ENCODE measurements around the gene EPB41L4B.

The EPB41L4B gene

DNA sequence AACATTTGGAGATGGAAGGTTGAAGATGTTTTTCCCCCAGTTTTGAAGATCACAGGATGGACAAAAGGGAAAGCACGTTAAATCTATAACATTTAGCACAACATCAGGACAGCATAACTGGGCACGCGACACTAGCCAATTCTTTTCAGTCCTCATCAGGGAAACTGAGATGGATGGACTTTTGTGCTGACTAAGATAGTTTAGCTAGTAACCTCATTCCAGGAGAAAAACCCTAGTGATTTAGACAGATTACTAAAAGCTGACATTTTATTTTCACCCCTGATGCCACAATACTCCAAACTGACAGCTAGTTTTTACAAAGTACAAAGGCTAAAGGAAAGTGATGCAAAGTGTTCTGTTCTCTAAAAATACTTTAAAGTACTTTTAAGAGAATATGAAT is 53.3 kb downstream of the EPB41L4B start:
- DNase-seq, result no peak

DNA sequence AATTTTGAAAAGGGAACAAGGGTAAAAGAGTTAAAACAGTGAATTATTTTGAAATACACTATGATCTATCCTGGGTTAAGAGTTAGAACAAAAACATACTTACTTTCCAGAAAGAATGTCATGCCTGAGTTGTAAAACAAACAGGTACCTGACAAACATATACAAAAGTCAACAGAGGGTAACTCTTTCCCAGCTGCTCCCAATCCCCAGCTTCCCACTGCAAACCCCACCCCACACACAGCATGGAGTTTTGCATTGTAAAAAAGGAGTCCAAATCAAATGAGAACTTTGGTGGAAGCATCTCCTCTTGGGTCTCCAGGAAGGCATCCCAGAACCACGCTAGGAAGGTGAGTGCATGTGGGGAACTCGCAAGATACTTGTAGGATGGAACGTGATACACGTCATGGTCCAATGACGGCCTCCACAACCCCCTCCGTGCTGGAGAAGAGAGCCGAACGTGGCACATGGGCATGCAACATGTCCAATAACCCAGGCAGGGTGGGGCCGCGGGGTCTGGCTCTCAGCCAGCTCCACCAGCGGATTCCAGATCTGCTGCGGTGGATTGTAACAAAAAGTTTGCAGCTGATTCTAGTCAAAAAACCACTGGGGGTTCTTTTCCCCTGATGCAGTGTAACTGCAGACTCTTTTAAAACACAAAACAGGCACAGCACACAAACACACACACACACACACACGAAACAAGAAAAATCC is 55.8 kb downstream of the EPB41L4B start:
- no peak for DNase-seq

DNA sequence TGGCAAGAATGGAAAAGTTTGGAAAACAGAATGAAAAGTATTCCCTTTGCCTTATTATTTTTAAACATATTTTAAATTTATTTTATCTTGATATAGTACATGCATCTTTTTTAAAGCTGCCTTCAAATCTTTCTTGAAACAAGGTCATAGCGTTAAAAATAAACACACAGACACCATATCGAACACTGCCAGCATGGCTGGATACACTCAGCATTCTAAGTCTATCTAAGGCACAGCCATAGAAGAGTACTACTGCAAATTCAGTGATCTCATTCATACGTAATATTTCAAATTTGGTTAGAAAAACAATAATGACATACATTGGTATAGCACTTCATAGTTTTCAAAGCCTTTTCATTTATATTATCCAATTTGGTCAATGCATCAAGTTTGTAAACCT is 57.5 kb downstream of the EPB41L4B start:
- no peak for DNase-seq

DNA sequence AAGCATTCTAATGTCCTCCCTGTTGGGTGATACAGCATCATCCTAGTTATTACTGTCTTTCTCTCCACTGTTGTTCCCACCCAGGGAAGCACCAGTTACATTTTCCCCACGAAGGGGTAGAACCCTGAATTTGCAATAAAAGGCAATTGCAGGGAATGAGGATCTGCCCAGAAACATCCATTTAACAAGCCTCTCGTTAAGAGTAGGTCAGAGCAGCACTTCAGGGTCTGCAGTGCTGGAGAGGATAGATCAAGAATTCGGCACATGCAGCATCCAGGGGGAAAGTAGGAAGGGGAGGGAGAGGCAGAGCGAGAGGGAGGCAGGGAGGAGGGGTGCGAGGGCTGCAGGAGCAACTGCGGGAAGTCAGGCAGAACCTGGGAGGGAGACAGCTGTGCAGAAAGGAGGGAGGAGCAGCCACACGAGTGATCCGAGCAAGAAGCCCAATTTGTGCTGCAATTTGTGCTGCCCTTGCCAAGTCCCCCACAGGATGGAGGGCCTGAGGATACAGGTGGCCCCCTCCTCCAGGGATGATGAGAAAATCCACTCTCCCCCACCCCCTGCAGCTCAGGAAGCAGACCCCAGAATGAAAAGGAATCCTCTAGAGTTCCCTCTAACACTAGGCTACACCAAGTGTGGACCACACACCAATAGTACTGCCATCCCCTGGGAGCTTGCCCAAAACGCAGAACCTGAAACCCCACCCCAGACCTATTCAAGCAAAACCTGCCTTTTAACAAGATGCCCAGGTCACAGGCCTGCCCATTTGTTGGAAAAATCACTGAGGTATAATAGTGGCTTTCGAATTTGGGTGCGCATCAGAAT is 62.2 kb downstream of the EPB41L4B start:
- no peak for DNase-seq

DNA sequence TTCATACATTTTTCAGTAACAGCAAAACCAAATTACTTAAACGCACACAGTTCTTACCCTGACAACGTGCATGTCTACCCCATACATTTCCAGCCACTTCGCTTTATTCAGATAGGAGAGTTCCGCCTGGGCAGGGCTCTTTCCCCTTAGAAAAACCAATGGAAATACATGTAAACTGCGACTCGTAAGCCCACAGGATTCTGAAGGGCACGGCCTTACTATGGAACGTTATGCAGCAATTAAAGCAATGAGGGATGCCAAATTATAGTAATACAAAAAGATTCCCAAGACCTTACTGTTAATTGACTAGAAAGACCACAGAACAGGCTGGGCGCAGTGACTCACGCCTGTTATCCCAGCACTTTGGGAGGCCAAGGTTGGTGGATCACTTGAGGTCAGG is 64.5 kb downstream of the EPB41L4B start:
- no peak for DNase-seq

DNA sequence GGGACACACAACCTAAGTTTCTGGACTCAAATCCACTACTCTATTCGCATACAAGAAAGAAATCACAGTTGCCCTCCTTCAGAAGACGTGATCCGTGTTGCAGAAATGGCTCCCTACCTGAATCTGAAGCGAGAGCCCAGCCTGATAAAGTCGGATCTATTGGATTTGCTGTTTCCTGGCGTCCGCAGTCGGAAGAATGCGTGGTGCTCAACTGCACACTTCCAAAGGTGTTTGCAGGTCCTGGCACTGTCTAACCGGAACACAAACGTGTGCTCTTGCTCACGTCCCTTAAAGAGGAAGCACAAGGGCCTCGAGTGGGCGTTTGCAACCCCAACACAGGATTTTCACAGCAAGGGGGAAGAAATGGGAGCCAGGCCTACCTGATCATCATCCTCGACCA is 65.5 kb downstream of the EPB41L4B start:
- no peak for DNase-seq

DNA sequence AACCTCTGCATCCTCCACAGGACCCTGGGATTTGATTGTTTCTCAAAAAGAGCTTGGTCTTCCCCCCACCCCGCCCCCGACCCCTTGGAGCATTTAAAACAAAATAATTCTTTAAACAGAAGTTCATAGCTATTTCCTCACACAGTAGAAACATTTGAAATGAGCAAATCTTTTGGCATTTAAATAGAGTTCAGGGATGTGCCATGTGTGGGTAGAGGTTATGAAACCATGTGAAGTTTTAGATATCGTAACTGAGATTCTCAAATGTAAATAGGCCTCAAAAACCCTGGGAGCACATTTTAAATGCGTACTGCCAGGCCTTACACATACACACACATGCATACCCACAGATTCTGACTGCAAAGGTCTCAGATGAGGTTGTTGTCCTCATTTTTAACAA is 66.5 kb downstream of the EPB41L4B start:
- DNase-seq, result no peak

DNA sequence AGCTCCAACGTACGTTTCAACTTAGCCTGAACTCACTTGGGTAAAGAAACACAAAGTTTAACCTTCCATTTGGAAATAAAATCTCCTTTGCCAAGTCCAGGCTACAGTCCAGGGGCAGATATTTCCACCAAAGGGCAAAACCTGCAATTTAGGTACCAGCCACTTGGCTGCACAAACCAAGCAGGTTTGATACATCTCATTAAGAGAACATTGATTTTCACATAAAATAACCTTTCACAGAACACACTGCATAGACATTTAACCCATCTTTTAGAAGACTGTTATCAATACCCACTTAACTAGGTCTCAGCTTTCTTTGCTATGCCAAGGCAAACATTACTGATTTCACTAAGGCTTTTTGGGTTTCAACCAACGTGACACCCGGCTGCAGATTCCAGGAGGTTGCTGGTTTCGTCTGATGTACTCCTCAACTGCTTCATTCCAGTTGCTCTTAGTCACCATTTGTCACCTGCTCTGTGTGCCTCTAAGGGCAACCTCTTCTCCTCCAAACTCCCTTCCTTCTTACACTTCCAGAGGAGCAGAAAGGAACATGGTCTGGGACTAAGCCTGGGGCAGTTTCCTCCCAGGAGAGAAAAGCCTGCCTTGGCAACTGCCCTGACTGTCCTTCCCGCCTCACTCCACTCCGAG is 67.1 kb downstream of the EPB41L4B start:
- DNase-seq, result no peak

DNA sequence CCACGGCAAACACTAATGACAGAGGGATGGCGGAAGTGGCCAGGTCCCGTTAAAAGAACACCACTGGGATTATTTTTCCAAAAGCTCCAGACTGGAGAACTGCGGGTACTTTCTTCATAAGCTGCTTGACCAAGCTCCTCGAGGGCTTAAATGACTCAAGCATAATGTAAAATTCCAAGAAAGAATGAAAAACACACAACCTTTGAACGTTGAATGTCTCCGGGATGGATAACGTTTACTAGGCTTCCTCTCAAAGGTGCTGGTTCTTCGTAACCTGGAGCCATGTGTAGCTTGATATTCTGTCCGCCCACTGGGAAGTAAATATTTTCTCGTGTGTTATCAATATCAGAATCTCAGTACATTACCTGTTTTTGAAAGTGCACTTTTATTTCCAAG is 67.6 kb downstream of the EPB41L4B start:
- no peak for DNase-seq

DNA sequence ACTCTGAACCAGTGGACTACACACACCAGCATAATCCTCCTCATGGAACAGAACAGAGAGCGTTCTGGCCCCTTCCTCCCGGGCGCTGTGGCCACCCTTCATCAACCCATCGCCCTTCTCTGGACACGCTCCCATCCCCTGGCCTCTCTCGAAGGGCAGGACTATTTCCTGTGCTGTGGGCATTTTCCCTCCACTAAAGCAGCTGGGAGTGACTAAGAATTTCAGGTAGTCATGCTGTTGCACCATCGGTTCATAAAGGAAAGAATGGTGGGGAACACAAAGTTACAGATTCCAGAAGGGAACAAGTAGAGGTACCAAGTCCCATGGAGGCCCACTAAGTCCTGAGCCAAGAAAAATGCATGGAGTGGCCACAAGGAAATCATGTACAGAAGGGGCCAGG is 68.6 kb downstream of the EPB41L4B start:
- DNase-seq, result no peak

DNA sequence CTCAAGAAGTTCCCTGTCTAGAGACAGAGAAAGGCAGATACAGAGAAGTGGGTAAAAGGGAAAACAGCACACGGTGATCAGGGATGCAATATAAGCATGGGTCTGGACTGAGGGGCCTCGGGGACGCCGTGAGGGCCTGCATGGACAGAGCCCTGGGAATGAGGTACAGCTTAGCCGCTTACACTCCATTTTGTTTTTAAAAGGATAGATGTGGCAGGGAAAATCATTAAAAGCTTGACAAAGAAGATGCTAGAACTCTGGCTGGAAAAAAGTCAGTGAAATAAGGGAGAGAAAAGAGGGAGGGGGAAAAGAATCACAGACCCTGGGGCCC is 69.1 kb downstream of the EPB41L4B start:
- DNase-seq, result no peak

DNA sequence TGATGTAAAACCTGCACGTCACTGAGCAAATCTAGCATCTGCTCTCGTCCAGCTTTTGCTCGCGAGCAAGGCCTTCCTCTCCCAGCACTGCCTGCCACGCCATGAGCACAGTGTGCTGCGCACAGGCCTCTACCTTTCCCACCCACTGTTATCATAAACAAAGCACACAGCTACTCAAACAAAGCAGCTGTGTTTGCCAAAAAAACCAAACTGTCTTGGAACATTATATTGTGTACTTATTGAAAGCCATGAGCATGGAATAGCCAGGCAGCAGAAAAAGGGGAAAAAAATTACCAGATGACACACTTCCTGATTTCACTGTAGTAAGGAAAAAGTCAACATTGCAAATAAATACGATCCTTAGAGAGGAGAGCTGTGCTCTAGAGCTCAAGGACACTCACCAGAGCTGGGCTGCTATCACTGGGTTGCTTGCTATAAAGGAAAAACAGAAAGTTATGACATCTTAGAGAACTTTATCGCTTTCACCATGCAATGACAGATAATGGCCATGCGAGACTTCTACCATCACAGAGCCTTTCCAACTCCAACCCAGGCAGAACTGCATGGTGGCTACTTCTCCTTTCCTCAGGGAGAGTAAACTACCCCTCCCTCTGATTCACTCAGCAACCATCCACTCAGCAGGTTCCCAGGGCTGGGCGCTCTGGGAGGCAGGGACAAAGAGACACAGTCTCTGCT is 69.6 kb downstream of the EPB41L4B start:
- no peak for DNase-seq

DNA sequence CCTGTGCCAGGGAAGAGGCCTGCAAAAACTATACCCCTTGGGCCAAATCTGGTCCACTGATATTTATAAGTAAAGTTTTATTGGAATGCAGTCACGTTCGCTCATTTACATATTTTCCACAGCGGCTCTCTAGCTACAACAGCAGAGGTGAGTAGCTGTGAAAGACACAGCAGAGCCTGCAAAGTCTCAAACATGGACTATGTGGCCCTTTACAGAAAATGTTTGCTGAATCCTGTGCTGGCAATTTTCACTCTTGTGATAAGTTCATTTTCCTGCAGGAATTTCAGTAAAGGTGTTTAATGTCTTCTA is 70.1 kb downstream of the EPB41L4B start:
- no peak for DNase-seq

DNA sequence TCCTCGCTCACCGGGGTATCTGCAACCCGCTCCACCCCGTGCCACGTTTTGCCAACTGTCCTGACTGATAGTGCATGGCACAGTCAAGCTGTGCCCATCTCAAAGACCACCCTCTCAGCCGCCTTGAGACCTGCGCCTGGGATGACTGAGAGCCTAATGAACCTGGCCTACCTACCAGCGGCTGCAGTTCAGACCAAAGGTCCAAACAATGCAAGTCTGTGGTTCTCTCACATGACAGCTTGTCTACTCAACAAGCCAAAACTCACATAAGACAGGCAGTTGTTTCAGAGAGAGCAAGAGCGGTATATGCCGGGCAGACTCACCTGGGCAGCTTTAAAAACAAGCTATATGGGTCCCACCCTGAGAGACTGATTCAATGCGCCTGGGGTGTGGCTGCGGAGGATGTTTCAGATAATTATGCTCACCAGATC is 70.5 kb downstream of the EPB41L4B start:
- DNase-seq, result no peak

DNA sequence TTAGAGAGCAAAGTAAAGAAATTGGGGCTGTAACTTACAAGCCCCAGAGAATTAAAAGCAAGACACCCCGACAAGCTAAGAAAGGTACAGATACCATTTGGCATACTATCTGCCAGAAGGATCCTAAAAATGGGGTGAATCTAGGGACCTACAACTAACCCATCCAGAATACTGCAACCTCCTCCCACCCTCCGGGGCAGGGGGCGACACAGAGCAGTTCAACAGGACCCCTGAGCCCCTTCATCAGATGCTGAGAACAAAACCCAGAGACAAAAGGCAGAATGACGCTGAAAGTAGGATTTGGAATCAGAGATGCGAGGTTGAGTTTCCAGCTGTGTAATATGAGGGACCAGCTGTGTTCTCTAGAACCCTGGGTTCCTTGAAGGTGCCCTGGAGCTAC is 71.2 kb downstream of the EPB41L4B start:
- DNase-seq, result no peak

DNA sequence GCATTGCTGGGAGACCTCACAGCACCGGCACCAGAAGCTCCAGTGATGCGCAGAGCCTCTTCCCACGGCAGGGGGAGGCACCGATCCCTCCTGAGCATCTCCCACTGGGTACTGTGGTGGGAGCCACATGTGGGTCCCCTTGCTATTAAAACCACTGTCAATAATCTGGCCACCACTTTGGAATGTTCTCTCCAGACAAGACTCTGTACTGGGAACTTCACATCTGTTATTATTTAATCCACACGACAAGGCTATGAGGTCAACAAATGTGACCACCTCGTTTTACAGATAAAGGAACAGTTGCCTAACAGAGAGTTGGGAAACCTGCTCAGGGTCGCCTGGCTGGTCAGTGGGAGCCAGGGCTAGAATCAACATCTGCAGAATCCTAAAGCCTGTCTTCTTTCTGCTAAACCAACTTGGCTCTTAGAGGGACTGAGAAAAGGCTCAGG is 72.7 kb downstream of the EPB41L4B start:
- DNase-seq, result no peak

DNA sequence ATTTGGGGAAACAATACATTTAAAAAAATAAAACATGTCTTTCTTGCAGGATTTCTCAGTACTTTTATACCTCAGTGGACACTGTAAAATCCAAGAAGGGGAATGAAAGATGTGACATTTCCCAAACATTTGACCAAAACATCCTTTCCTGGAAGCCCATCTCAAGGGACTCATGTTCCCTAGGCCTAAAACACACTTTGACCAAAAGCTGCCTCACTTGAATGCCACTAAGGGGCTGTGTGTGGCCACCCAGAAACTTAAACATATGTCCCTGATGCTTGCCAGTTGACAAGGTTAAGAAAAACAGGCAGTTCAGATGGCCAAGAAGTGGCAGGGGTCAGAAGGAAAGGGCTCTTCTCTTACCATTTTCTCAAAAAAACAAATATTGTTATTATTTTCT is 73.6 kb downstream of the EPB41L4B start:
- DNase-seq, result no peak

DNA sequence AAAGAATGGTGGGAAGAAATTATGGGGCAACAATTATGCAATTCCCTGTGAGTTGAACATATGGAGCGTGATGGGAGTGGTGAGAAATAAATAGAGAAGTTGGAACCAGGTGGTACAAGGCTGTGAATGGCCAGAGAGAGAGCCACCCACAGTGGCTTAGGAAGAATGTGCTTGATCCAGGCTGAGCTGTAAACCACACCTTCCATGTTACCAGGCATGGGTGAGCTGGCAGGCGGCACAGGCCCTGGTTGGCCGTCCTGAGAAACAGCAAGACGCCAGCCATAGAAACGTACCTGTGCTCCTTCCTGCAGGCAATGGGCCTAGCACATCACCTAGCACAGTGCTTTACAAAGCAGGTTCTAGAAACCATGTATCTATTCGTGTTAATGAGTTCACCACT is 74.3 kb downstream of the EPB41L4B start:
- DNase-seq, result no peak

DNA sequence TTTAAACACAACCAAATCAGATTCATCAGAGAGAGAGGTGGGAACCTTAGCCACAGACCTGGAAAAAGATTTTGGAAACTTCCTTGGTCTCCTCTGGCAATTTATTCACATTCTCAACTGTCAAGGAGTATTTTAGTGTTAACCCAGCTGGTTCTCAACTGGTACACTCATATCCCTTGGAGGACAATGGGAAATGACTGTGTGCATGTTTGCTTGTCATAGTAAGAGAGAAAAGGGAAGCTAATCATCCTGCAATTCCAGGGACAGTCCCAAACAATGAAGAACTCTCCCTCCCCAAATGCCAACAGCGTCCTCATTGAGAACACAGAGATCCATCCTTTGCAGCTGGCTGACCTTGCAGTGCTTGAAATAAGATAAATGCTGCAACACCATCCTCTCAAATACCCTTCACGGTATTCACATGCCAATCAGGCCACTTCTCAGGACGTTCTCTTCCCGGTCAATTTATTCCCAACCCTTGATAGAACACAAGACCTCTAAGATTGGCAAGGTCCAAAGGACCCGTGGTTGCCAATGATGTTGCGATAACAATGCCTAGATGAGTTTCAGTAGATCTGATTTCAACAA is 75.5 kb downstream of the EPB41L4B start:
- DNase-seq, result no peak

DNA sequence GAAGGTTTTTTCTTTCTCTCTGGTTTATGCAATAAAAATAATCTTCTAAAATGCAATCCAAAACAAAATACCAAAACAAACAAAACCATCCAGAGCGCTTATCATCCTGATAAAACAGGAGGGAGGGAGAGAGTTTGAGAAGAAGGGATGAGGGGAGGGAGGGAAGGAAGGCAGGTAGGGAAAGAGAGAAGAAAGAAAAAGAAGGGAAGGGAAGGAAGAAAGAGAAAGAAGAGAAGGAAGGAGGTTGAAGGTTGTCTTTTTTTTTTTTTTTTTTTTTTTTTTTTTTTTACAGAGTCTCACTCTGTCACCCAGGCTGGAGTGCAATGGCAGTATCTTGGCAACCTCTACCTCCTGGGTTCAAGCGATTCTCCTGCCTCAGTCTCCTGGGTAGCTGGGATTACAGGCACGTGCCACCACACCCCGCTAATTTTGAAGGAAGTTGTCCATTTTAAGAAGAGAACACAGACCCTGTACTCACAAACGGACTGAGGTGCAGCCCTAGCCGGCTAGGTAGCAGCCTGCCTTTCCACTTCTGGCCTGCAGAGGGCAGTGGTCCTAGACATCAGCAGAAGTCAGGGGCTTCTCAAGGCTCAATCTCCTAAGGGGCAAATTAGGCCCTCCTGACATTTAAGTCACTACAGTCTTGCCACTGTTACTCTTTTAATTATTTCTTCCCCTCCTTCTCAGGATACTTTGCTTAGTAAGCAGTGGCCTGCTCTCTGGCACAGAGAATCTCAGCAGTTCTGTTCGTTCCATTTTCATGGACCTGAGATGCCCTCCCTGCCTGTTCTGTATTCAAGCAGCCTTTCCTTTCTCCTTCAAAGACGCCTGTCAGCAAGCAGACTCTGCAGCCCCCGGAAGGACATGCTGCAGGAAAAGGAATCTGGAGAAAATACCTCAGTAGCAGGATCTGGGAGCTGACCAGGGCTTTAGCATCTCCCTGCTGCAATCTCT is 76.4 kb downstream of the EPB41L4B start:
- peak; percentile 63 for DNase-seq

DNA sequence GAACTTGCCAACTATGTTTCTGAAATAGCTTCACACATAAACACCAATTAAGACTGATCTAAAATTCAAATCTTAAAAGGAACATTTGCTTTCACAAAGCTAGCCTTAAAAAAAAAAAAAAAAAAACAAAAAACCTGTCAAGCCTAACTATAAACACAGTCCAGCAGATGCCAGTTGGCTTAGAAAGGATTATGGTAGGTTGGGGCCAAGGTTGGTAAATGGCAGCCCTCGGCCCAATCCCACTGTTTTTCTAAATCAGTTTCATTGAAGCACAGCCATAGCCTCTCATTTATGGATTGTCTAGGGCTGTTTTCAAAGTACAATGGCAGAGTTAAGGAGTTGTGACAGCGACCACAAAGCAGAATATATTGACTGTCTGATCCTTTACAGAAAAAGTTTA is 78.1 kb downstream of the EPB41L4B start:
- no peak for DNase-seq

DNA sequence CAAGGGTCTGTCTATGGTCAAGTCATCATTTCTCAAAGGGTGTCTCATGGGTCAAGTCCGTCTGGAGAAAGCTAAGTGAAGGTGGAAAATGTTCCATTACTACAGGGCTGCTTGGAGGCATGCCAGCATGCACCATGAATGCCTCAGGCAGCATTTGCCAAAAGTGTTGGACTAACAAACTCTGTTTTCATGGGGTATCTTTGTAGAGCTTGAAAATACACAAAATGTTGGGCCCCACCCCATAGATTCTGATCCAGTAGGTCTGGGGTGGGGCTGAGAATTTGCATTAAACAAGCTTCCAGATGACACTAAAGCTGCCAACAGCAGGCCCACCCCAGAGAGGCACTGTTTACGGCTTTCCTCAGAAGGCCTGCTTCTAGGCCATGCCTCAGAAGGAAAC is 78.8 kb downstream of the EPB41L4B start:
- DNase-seq, result no peak
